Limb (tissue), 2 donors: ENCODE results near the gene MOSPD3.
"Not testable (repeated sequence)": the region's sequence is repeated elsewhere in the genome, so short reads cannot be mapped to it uniquely, and the experiment has no call there.

Source experiments
- DNase-seq, 2 donors: peaks; one replicate each; pipeline ENCODE4 v3.0.0-alpha.2; 2016; ENCODE audit errors: extremely low spot score in 2 of 2

Gene MOSPD3

GRCh38 chr7:100623951-100624824, 11.8 kb downstream of the MOSPD3 start:
- no peak for DNase-seq

GRCh38 chr7:100626055-100626454, 13.7 kb downstream of the MOSPD3 start:
- no peak for DNase-seq

- peak; percentile 62 to 88 for DNase-seq
Measured at GRCh38 chr7:100626530-100627237, 14.3 kb downstream of the MOSPD3 start.

- no peak for DNase-seq
Measured at GRCh38 chr7:100627238-100627549, 14.9 kb downstream of the MOSPD3 start.

- DNase-seq, result no peak
Measured at GRCh38 chr7:100629117-100629716, 16.9 kb downstream of the MOSPD3 start.

- DNase-seq, result no peak
Measured at GRCh38 chr7:100630066-100630465, 17.7 kb downstream of the MOSPD3 start.

GRCh38 chr7:100632951-100633717, 20.8 kb downstream of the MOSPD3 start:
- peak in 1 of 2 donors; percentile 69 for DNase-seq

- DNase-seq, result no peak
Measured at GRCh38 chr7:100639995-100640516, 27.7 kb downstream of the MOSPD3 start.

GRCh38 chr7:100640517-100641440, 28.4 kb downstream of the MOSPD3 start:
- no peak for DNase-seq

GRCh38 chr7:100641463-100641859, 29.1 kb downstream of the MOSPD3 start, which contains the start of gene TFR2:
TSS of gene TFR2 (minus strand) at chr7:100641552. CDS start at chr7:100641509, 43 bp downstream.
- DNase-seq, result no peak

- no peak for DNase-seq
Measured at GRCh38 chr7:100641860-100642533, 29.7 kb downstream of the MOSPD3 start.

- DNase-seq, result no peak
Measured at GRCh38 chr7:100642534-100642907, 30.2 kb downstream of the MOSPD3 start.

GRCh38 chr7:100649826-100650565, 37.7 kb downstream of the MOSPD3 start:
- no peak for DNase-seq

GRCh38 chr7:100654908-100655831, 42.8 kb downstream of the MOSPD3 start:
- no peak for DNase-seq

GRCh38 chr7:100655908-100656674, 43.8 kb downstream of the MOSPD3 start, which contains the start of gene ACTL6B:
TSS of gene ACTL6B (minus strand) at chr7:100656448. CDS start at chr7:100656354, 94 bp downstream.
- DNase-seq, result peak; percentile 28 to 87

- not testable (repeated sequence) for DNase-seq
Measured at GRCh38 chr7:100662194-100662776, 49.9 kb downstream of the MOSPD3 start.
